HepG2 (cell line): ENCODE results near the gene C10orf120. TPM values are rescaled to one million over a fixed set of nuclear protein-coding genes. Genes with fewer than 3 reads are reported as not detected.

Experiments
- ATAC-seq: fragments of 200-7000 bp; cut with Tn5 transposase; 3 replicates; pipeline ENCODE4 v1.9.1; 2020; ENCODE audit warnings: mild to moderate bottlenecking, moderate library complexity
- BruUV-seq: library from RNA; stranded (reverse); fragments of 400-500 nt; replicated peaks from 2 replicates; lab custom pipeline; 2021; lab: Mats Ljungman, UMichigan
- CTCF ChIA-PET: fragments of 300-600 bp; formaldehyde crosslinking; extraction: SDS; loops from one replicate; lab custom pipeline; 2021; ENCODE audit warnings: low total read pairs, inconsistent platforms, low intra/inter-chr PET ratio; lab: Yijun Ruan, JAX
- POLR2A ChIA-PET: fragments of 350-600 bp; sonication (Branson Sonifier 250); formaldehyde crosslinking; loops from one replicate; lab custom pipeline; 2020; ENCODE audit warnings: antibody characterized with exemption, inconsistent platforms; lab: Yijun Ruan, JAX
- DNase-seq: peaks from one replicate; pipeline ENCODE4 v3.0.0-alpha.2; 2015; ENCODE audit warnings: low spot score
- FAIRE-seq: peaks from 3 replicates; lab custom pipeline; 2011; peaks lifted over from hg19 to GRCh38; lab: Jason Lieb, UNC
- H2AFZ ChIP-seq: one replicate; pipeline ENCODE4 v1.6.1; 2011; ENCODE audit warnings: low read length, inconsistent platforms
- H3K27ac ChIP-seq: fragments of 300-600 bp; 3 replicates; pipeline ENCODE4 v1.8.0; 2011; ENCODE audit warnings: mixed run types, mild to moderate bottlenecking, mixed read lengths, low read length, inconsistent platforms; ENCODE audit not compliant: insufficient read depth; ENCODE audit errors: extremely low read length
- H3K27me3 ChIP-seq, 2 experiments: fragments of 200-600 bp in 1 of 2; 2 replicates in 1 of 2; 3 replicates in 1 of 2; pipeline versions ENCODE4 v1.6.0 to v1.8.0; 2011; ENCODE audit warnings: low read length in 2 of 2, mild to moderate bottlenecking in 2 of 2, moderate library complexity in 2 of 2, inconsistent platforms in 1 of 2; ENCODE audit not compliant: insufficient read depth in 2 of 2, control insufficient read depth in 1 of 2
- H3K36me3 ChIP-seq, 2 experiments: fragments of 200-600 bp in 1 of 2; replicated peaks in 1 of 2; 2 replicates in 1 of 2; 3 replicates in 1 of 2; pipeline versions ENCODE4 v1.5.1 to v1.8.0; 2011; ENCODE audit warnings: low read length in 2 of 2, inconsistent platforms in 1 of 2; ENCODE audit not compliant: insufficient read depth in 2 of 2, control insufficient read depth in 1 of 2
- H3K4me1 ChIP-seq: 2 replicates; pipeline ENCODE4 v1.5.1; 2012; ENCODE audit warnings: low read length, inconsistent platforms; ENCODE audit not compliant: insufficient read depth
- H3K4me2 ChIP-seq: 2 replicates; pipeline ENCODE4 v1.6.0; 2011; ENCODE audit warnings: low read depth, low read length, inconsistent platforms
- H3K4me3 ChIP-seq, 3 experiments: fragments of 200-600 bp in 1 of 3; sonication (generic), shearing (Covaris generic) in 1 of 3; replicated peaks in 1 of 3; 2 replicates each; pipeline ENCODE4 v1.5.1; 2011 to 2016; ENCODE audit warnings: low read length in 3 of 3, inconsistent platforms in 2 of 3, low read depth in 2 of 3, mild to moderate bottlenecking in 2 of 3, control low read depth in 1 of 3, mixed read lengths in 1 of 3; ENCODE audit not compliant: insufficient read depth in 1 of 3
- H3K79me2 ChIP-seq: one replicate; pipeline ENCODE4 v1.6.1; 2011; ENCODE audit warnings: low read length, inconsistent platforms; ENCODE audit not compliant: insufficient read depth
- H3K9ac ChIP-seq: 2 replicates; pipeline ENCODE4 v1.6.0; 2011; ENCODE audit warnings: mild to moderate bottlenecking, low read depth, low read length, inconsistent platforms; ENCODE audit not compliant: insufficient read depth
- H3K9me3 ChIP-seq: 2 replicates; pipeline ENCODE4 v1.5.1; 2012; ENCODE audit warnings: mild to moderate bottlenecking, low read length
- H4K20me1 ChIP-seq: 2 replicates; pipeline ENCODE4 v1.6.0; 2011; ENCODE audit warnings: inconsistent platforms, mild to moderate bottlenecking, low read length, moderate library complexity; ENCODE audit not compliant: insufficient read depth
- CBX5 ChIP-seq: sonication (generic); formaldehyde crosslinking; IDR thresholded peaks from 2 replicates; pipeline ENCODE4 v1.4.0; 2020; ENCODE audit warnings: missing genetic modification reagents, borderline replicate concordance
- DNMT3B ChIP-seq: conservative IDR thresholded peaks from 2 replicates; pipeline ENCODE4 v1.6.1; 2016; ENCODE audit warnings: missing biosample characterization, control low read depth
- ELF4 ChIP-seq: sonication (generic); formaldehyde crosslinking; IDR thresholded peaks from 2 replicates; pipeline ENCODE4 v1.5.0; 2020; ENCODE audit warnings: missing genetic modification reagents, mild to moderate bottlenecking, moderate library complexity, borderline replicate concordance
- HNF4A ChIP-seq: sonication (generic); formaldehyde crosslinking; IDR thresholded peaks from 2 replicates; pipeline ENCODE4 v1.4.0; 2020; ENCODE audit warnings: missing genetic modification reagents
- HNRNPUL1 ChIP-seq: fragments of 200-400 bp; formaldehyde crosslinking; IDR thresholded peaks from 2 replicates; pipeline ENCODE4 v1.6.1; 2017; ENCODE audit warnings: low read depth, mild to moderate bottlenecking, low read length, moderate library complexity
- KDM6A ChIP-seq: IDR thresholded peaks from 2 replicates; pipeline ENCODE4 v1.6.1; 2016; ENCODE audit warnings: low read depth
- LCORL ChIP-seq, 2 experiments: fragments of 450-650 bp in 1 of 2; sonication (generic) in 1 of 2; formaldehyde crosslinking in 1 of 2; IDR thresholded peaks; 2 replicates each; pipeline versions ENCODE4 v1.5.0 to v1.6.1; 2017 to 2020; ENCODE audit warnings: antibody characterized with exemption in 1 of 2, missing genetic modification reagents in 1 of 2
- MLX ChIP-seq: IDR thresholded peaks from 2 replicates; pipeline ENCODE4 v1.6.1; 2016
- POGK ChIP-seq: sonication (generic); formaldehyde crosslinking; conservative IDR thresholded peaks from 2 replicates; pipeline ENCODE4 v1.8.0; 2022; ENCODE audit warnings: mild to moderate bottlenecking, moderate library complexity, missing genetic modification reagents
- TSC22D2 ChIP-seq: sonication (generic); formaldehyde crosslinking; IDR thresholded peaks from 2 replicates; pipeline ENCODE4 v1.5.1; 2020; ENCODE audit warnings: missing genetic modification reagents, mild to moderate bottlenecking, borderline replicate concordance
- ZBTB43 ChIP-seq: sonication (generic); formaldehyde crosslinking; conservative IDR thresholded peaks from 2 replicates; pipeline ENCODE4 v1.4.0; 2020; ENCODE audit warnings: missing genetic modification reagents
- ZNF230 ChIP-seq: sonication (generic); formaldehyde crosslinking; IDR thresholded peaks from 2 replicates; pipeline ENCODE4 v1.4.0; 2020; ENCODE audit warnings: mild to moderate bottlenecking, missing genetic modification reagents
- ZNF253 ChIP-seq: sonication (generic); formaldehyde crosslinking; IDR thresholded peaks from 2 replicates; pipeline ENCODE4 v1.8.0; 2022; ENCODE audit warnings: mild to moderate bottlenecking, missing genetic modification reagents, borderline replicate concordance
- ZNF256 ChIP-seq: sonication (generic); formaldehyde crosslinking; conservative IDR thresholded peaks from 2 replicates; pipeline ENCODE4 v1.4.0; 2020; ENCODE audit warnings: missing genetic modification reagents
- ZNF660 ChIP-seq: sonication (generic); formaldehyde crosslinking; IDR thresholded peaks from 2 replicates; pipeline ENCODE4 v1.5.1; 2020; ENCODE audit warnings: mild to moderate bottlenecking, low read depth, missing genetic modification reagents, borderline replicate concordance
- ZNF775 ChIP-seq: sonication (generic); formaldehyde crosslinking; IDR thresholded peaks from 2 replicates; pipeline ENCODE4 v1.4.0; 2020; ENCODE audit warnings: missing genetic modification reagents, mild to moderate bottlenecking, moderate library complexity, borderline replicate concordance
- ZNF788 ChIP-seq: sonication (generic); formaldehyde crosslinking; IDR thresholded peaks from 2 replicates; pipeline ENCODE4 v1.5.0; 2020; ENCODE audit warnings: mild to moderate bottlenecking, missing genetic modification reagents, borderline replicate concordance
- ZXDC ChIP-seq: sonication (generic); formaldehyde crosslinking; IDR thresholded peaks from 2 replicates; pipeline ENCODE4 v1.5.0; 2020; ENCODE audit warnings: mild to moderate bottlenecking, missing genetic modification reagents
- WGBS: methylation state at CpG from one replicate; pipeline ENCODE4 v1.1.6; 2017; ENCODE audit warnings: low lambda C conversion rate; 5-methylcytosine and 5-hydroxymethylcytosine counted together
- in situ Hi-C: cut with HindIII; loops from 2 replicates; pipeline ENCODE4 v1.10.0; 2017; ENCODE audit warnings: low pct_unique_long_range_greater_than_20kb; ENCODE audit not compliant: extremely low pct_ligation_motif_present
- intact Hi-C: fragments of 100-400 bp; cut with micrococcal nuclease; formaldehyde crosslinking; loops from one replicate; pipeline ENCODE4 v1.10.0; 2022; ENCODE audit not compliant: unreplicated experiment
- polyA plus RNA-seq, 8 experiments: library from polyadenylated mRNA; depleted of rRNA in 3 of 8; stranded (reverse) in 7 of 8; unstranded in 1 of 8; fragments of >200 nt; fragmentation: Illumina TruSeq in 4 of 8; extraction: Trizol in 4 of 8; gene quantifications; 2 replicates each; pipeline versions ENCODE4 v1.2.1 to v1.2.3, GENCODE V29; 2011 to 2016; ENCODE audit warnings: low read depth in 4 of 8, missing spikeins in 1 of 8, mixed read lengths in 1 of 8; ENCODE audit not compliant: insufficient read depth in 1 of 8
- total RNA-seq, 5 experiments: library from RNA; depleted of rRNA; stranded (reverse); fragments of >200 nt; fragmentation: Illumina TruSeq; extraction: Trizol; gene quantifications; 2 replicates each; pipeline ENCODE4 v1.2.3, GENCODE V29; 2016; ENCODE audit warnings: low read depth in 1 of 5

C10orf120 gene
- total and polyA plus RNA-seq, 2 of the 13 experiments (the other 11 are each of a cell fraction or from before 2014, with no cell fraction given): not detected

- Histone ChIP-seq H3K79me2 (no peaks in the 10 kb centered on the region), H3K9me3 (no peaks in the 10 kb centered on the region), H3K9ac (no peak overlapping the region), H3K27me3 (peaks cover 1 to 31% of the 10 kb centered on the region in 2 experiments; a peak in 3 of 5 replicates), H4K20me1 (no peaks in the 10 kb centered on the region), H3K4me1 (no peaks in the 10 kb centered on the region), H3K4me2 (no peak overlapping the region), H3K27ac (no peak overlapping the region), H3K4me3 (no peak overlapping the region), H3K36me3 (no peaks in the 10 kb centered on the region)
- ChIA-PET CTCF (no interaction called here), POLR2A (no interaction called here)
- ATAC-seq: no peak
- in situ Hi-C loops (no loop called here), intact Hi-C loops (no loop called here)
- no TSS peak for BruUV-seq
- WGBS: 0% methylated on average over 2 of the region's 2 CpGs
- no peak for TF ChIP-seq ELF4 (CRISPR knock-in tag)
- no peak for TF ChIP-seq ZNF253 (CRISPR knock-in tag)
- TF ChIP-seq LCORL (IDR thresholded peaks at IDR 0.05): no peak
- no peak for TF ChIP-seq LCORL (CRISPR knock-in tag; IDR thresholded peaks at IDR 0.05)
- no peak for TF ChIP-seq ZNF660
- no peak for TF ChIP-seq HNRNPUL1
- TF ChIP-seq HNF4A: no peak
- TF ChIP-seq KDM6A (CRISPR knock-in tag): no peak
- TF ChIP-seq ZNF230 (CRISPR knock-in tag): no peak
- no peak for TF ChIP-seq ZNF256
- no peak for TF ChIP-seq TSC22D2 (CRISPR knock-in tag)
- TF ChIP-seq CBX5 (CRISPR knock-in tag): no peak
- no peak for TF ChIP-seq ZNF788 (CRISPR knock-in tag)
- no peak for TF ChIP-seq MLX (CRISPR knock-in tag)
- no peak for TF ChIP-seq ZBTB43
- TF ChIP-seq DNMT3B (CRISPR knock-in tag): no peak
- no peak for TF ChIP-seq ZNF775 (CRISPR knock-in tag)
- no peak for TF ChIP-seq ZXDC (CRISPR knock-in tag)
- TF ChIP-seq POGK (CRISPR knock-in tag): no peak
- TF ChIP-seq, all 625 proteins: peak for 0
- DNase-seq (no peak), FAIRE-seq (no peak)
- no peak overlapping the region for H2AFZ ChIP-seq
Measured at GRCh38 chr10:122675278-122675677, 24.4 kb downstream of the C10orf120 start.
